Common myeloid progenitor, CD34-positive (primary cell): Measurements from ENCODE around the gene OR10D3.

ENCODE experiments used
- CTCF ChIA-PET: fragments of 350-600 bp; sonication (Branson Sonifier 250); formaldehyde crosslinking; loops from one replicate; lab custom pipeline; 2021; ENCODE audit warnings: antibody characterized with exemption; lab: Charles Lee
- POLR2A ChIA-PET: fragments of 350-600 bp; sonication (Branson Sonifier 250); formaldehyde crosslinking; loops from one replicate; lab custom pipeline; 2021; ENCODE audit warnings: antibody characterized with exemption; lab: Charles Lee
- DNase-seq, 3 donors: peaks; one replicate each; pipeline versions ENCODE4 v3.0.0 to v3.0.0-alpha.2; 2013
- H3K27ac ChIP-seq, 2 experiments: 1 replicate in 1 of 2; 2 replicates in 1 of 2; pipeline ENCODE4 v1.7.0; 2013; ENCODE audit warnings: inconsistent platforms in 2 of 2, low read length in 2 of 2, mild to moderate bottlenecking in 2 of 2, low read depth in 1 of 2, moderate library complexity in 1 of 2; ENCODE audit not compliant: severe bottlenecking in 2 of 2, insufficient read depth in 1 of 2, poor library complexity in 1 of 2
- H3K27me3 ChIP-seq, 5 experiments: replicated peaks in 2 of 5; 1 replicate in 3 of 5; 2 replicates in 2 of 5; pipeline versions ENCODE4 v1.6.1 to v1.7.0; 2013; ENCODE audit warnings: low read length in 4 of 5, mild to moderate bottlenecking in 2 of 5, moderate library complexity in 2 of 5, inconsistent platforms in 1 of 5; ENCODE audit not compliant: insufficient read depth in 5 of 5, control insufficient read depth in 4 of 5
- H3K36me3 ChIP-seq, 4 experiments: 1 replicate in 2 of 4; 2 replicates in 2 of 4; pipeline versions ENCODE4 v1.6.1 to v1.7.0; 2013; ENCODE audit warnings: low read length in 3 of 4, control low read depth in 1 of 4, mild to moderate bottlenecking in 1 of 4; ENCODE audit not compliant: control insufficient read depth in 4 of 4, insufficient read depth in 4 of 4
- H3K4me1 ChIP-seq, 4 experiments: 1 replicate in 3 of 4; 2 replicates in 1 of 4; pipeline versions ENCODE4 v1.6.1 to v1.7.1; 2013; ENCODE audit warnings: low read length in 3 of 4, mild to moderate bottlenecking in 3 of 4, control low read depth in 1 of 4, inconsistent platforms in 1 of 4, moderate library complexity in 1 of 4; ENCODE audit not compliant: control insufficient read depth in 4 of 4, insufficient read depth in 4 of 4; ENCODE audit errors: control extremely low read depth in 1 of 4
- H3K4me3 ChIP-seq, 7 experiments: 1 replicate in 4 of 7; 2 replicates in 3 of 7; pipeline versions ENCODE4 v1.5.1 to v1.7.0; 2013; ENCODE audit warnings: mild to moderate bottlenecking in 7 of 7, low read length in 6 of 7, moderate library complexity in 6 of 7, inconsistent platforms in 2 of 7, low read depth in 2 of 7, control low read depth in 1 of 7; ENCODE audit not compliant: insufficient read depth in 4 of 7, control insufficient read depth in 1 of 7; ENCODE audit errors: extremely low read depth in 1 of 7
- H3K9me3 ChIP-seq, 5 experiments: 1 replicate in 4 of 5; 2 replicates in 1 of 5; pipeline versions ENCODE4 v1.6.1 to v1.7.1; 2013; ENCODE audit warnings: low read length in 4 of 5, mild to moderate bottlenecking in 2 of 5, inconsistent platforms in 1 of 5, low read depth in 1 of 5, moderate library complexity in 1 of 5; ENCODE audit not compliant: control insufficient read depth in 4 of 5, insufficient read depth in 2 of 5; ENCODE audit errors: control extremely low read depth in 1 of 5
- WGBS: methylation state at CpG from one replicate; pipeline ENCODE4 v1.1.5; 2013; ENCODE audit not compliant: insufficient coverage; 5-methylcytosine and 5-hydroxymethylcytosine counted together

Gene OR10D3

GRCh38 chr11:124194293-124195188 lies 11.4 kb downstream of the OR10D3 start:
- CTCF ChIA-PET: interaction anchor here (0.7 to 2.6 kb wide), 9 partner anchors 13 to 125 kb away, joined by 3 to 24 read pairs (median 4); no protein-coding TSS in a partner anchor

DNA sequence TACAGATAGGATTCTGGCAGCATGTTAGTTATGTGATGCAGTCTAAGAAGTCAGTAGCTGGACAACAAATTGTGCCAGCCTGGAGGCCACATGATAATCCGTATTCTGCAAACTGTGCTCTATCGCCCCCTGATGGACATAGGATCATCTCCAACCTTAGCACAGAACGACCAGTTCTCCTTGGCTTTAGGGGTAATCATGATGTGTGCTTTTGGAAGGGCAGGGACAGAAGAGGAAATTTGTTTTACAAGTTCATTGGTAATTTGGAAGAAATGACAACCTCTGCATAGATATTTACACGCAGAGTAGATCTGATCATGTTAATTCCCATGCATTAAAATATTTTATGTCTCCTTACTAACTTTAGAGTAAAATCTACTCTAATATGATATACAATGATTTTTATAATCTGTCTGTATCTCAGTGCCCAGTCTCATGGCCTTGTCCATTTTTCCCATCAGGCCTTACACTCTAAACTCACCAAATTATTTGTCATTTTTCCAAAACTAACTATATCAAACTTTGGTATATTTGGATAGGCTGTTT lies 12.1 kb downstream of the OR10D3 start:
- no peak overlapping the region for H3K4me3 ChIP-seq
- peaks cover 0 to 9% (median 2%) of the 10 kb centered on the region in 4 experiments for H3K4me1 ChIP-seq
- H3K27ac ChIP-seq: no peak overlapping the region
- ChIA-PET CTCF (interaction anchor here (0.7 to 2.6 kb wide), 7 partner anchors 12 to 124 kb away, joined by 3 to 24 read pairs (median 4); no protein-coding TSS in a partner anchor), POLR2A (no interaction called here)
- H3K27me3 ChIP-seq: no peaks in the 10 kb centered on the region
- no peaks in the 10 kb centered on the region for H3K36me3 ChIP-seq
- 30% methylated on average over 2 of the region's 4 CpGs for WGBS
- peaks cover 0 to 2% (median 0%) of the 10 kb centered on the region in 5 experiments for H3K9me3 ChIP-seq
- peak; percentile 48 to 79 (median 67) for DNase-seq

More at GRCh38 chr11:124194293-124195188, 11.4 kb downstream of the OR10D3 start:
- H3K27me3 ChIP-seq: no peaks in the 10 kb centered on the region
- peaks cover 0 to 2% (median 0%) of the 10 kb centered on the region in 5 experiments for H3K9me3 ChIP-seq
- H3K27ac ChIP-seq: no peak overlapping the region
- peaks cover 0 to 10% (median 2%) of the 10 kb centered on the region in 4 experiments for H3K4me1 ChIP-seq
- no peak overlapping the region for H3K4me3 ChIP-seq
- 100% methylated on average over 3 of the region's 6 CpGs for whole genome bisulfite sequencing
- no peaks in the 10 kb centered on the region for H3K36me3 ChIP-seq
- DNase-seq: no peak
- POLR2A ChIA-PET: no interaction called here

- CTCF ChIA-PET: interaction anchor here (1.1 to 1.8 kb wide), 3 partner anchors 53 to 129 kb away, joined by 3 to 4 read pairs (median 3); no protein-coding TSS in a partner anchor
- 100% methylated on average over 2 of the region's 2 CpGs for WGBS
These were observed 14.9 kb downstream of the OR10D3 start for GRCh38 chr11:124197999-124198398.

GRCh38 chr11:124198897-124199296 lies 15.8 kb downstream of the OR10D3 start:
- peaks cover 0 to 2% (median 0%) of the 10 kb centered on the region in 5 experiments for H3K9me3 ChIP-seq
- CTCF ChIA-PET: interaction anchor here (0.7 to 1.8 kb wide), 2 partner anchors 38 to 78 kb away, joined by 3 to 4 read pairs; no protein-coding TSS in a partner anchor

More at GRCh38 chr11:124197999-124198398, 14.9 kb downstream of the OR10D3 start:
- Histone ChIP-seq H3K27ac (no peak overlapping the region), H3K9me3 (peaks cover 0 to 2% (median 0%) of the 10 kb centered on the region in 5 experiments), H3K27me3 (no peaks in the 10 kb centered on the region), H3K36me3 (no peaks in the 10 kb centered on the region), H3K4me3 (no peak overlapping the region), H3K4me1 (no peaks in the 10 kb centered on the region)
- no peak for DNase-seq
- POLR2A ChIA-PET: no interaction called here

DNA sequence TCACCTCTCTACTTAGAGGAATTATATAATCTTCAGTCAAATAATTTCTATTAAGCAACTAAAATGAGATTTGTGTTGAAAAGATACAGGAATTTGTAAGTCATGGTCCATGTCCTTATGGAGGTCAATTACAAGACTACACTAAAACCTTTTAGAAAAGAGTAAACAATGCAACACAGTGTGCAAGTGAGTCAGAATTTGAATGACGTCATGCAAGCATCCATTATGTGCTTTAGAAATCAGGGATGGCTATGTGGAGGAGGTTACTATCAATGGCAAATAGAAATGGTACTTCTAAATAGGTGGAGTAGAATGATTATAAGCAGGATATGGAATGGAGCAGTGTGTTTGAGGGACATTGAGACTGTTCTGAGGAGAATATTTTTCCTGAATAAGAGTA lies 16.6 kb downstream of the OR10D3 start:
- Histone ChIP-seq H3K4me1 (no peaks in the 10 kb centered on the region), H3K4me3 (no peak overlapping the region), H3K9me3 (peaks cover 0 to 2% (median 0%) of the 10 kb centered on the region in 5 experiments), H3K27me3 (no peaks in the 10 kb centered on the region), H3K27ac (no peak overlapping the region), H3K36me3 (no peaks in the 10 kb centered on the region)
- WGBS: 92% methylated on average over 1 of the region's 1 CpG
- CTCF ChIA-PET: no interaction called here
- DNase-seq: no peak
- POLR2A ChIA-PET: no interaction called here

More at GRCh38 chr11:124198897-124199296, 15.8 kb downstream of the OR10D3 start:
- Histone ChIP-seq H3K4me1 (no peaks in the 10 kb centered on the region), H3K27me3 (no peaks in the 10 kb centered on the region), H3K36me3 (no peaks in the 10 kb centered on the region), H3K4me3 (no peak overlapping the region), H3K27ac (no peak overlapping the region)
- no peak for DNase-seq
- 100% methylated on average over 1 of the region's 7 CpGs for WGBS
- POLR2A ChIA-PET: no interaction called here

- WGBS: 96% methylated on average over 14 of the region's 16 CpGs
- no peak for DNase-seq
- POLR2A ChIA-PET: no interaction called here
- Histone ChIP-seq H3K27ac (no peak overlapping the region), H3K36me3 (no peaks in the 10 kb centered on the region), H3K9me3 (peaks cover 0 to 2% (median 0%) of the 10 kb centered on the region in 5 experiments), H3K4me3 (no peak overlapping the region), H3K4me1 (no peaks in the 10 kb centered on the region), H3K27me3 (no peaks in the 10 kb centered on the region)
- CTCF ChIA-PET: interaction anchor here (2.6 kb wide), 1 partner anchor 8 kb away, joined by 6 read pairs; no protein-coding TSS in a partner anchor
These were observed 17.5 kb downstream of the OR10D3 start for GRCh38 chr11:124200671-124201070.
